ENCODE data around the gene TSHR. TPM values are rescaled to one million over a fixed set of nuclear protein-coding genes. Genes with fewer than 3 reads are reported as not detected.

TSHR gene
- total RNA-seq, 1 donor from 2014 or later, result not detected

DNA sequence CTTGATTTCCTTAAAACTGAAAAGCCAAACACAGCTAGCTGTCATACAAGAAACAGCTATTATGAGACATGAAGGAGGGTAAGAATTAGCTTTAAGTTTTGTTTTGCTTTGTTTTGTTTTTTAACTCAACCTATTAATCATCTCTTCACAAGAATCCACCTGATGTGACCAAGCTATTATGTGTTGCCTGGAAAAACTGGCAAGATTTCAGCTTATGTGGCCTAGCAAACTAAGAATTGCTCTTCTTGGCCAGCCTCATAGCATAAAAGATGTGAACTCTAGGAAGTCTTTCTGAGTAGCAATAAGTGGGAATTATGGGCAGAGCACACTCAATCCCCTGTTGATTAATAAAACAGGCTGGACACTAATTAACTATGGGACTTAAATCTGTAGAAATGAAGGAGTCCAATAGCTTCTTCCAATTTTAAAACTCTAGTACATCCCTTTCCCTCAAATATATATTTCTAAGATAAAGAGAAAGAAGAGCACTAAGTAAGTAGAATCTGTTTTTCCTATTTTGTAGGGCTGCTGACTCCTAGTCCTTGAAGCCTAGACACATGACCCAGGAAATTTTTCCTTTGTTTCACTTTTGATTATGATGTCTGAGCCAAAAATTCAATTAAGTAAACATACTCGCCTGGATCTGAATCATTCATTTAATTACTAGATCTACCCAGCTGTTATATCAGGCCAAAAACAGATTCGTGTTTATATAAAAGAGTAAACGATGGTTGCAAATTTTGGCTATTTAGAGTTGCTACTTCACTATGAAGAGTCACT, 189.6 kb downstream of the TSHR start:
- H3K27ac ChIP-seq, result no peak overlapping the region
- no peak overlapping the region for H3K4me2 ChIP-seq
- Mint-ChIP-seq H3K27me3 (ENCODE audit: insufficient read depth, low read depth) (no peaks in the 10 kb centered on the region), H3K4me1 (no peaks in the 10 kb centered on the region), H3K4me3 (no peak overlapping the region), H3K9me3 (no peaks in the 10 kb centered on the region), H3K36me3 (no peaks in the 10 kb centered on the region), H3K27ac (no peak overlapping the region)
- H3K4me3 ChIP-seq, result no peak overlapping the region
- H3K79me2 ChIP-seq (ENCODE audit: low read depth), result no peaks in the 10 kb centered on the region
- H3F3A ChIP-seq (ENCODE audit: low read depth), result no peaks in the 10 kb centered on the region
- H2AFZ ChIP-seq (replicated peaks), result no peak overlapping the region
- TF ChIP-seq EZH2phosphoT487 (IDR thresholded peaks at IDR 0.05) (no peak), EZH2 (IDR thresholded peaks at IDR 0.05) (no peak), CTCF (IDR thresholded peaks at IDR 0.05) (no peak)
- no peaks in the 10 kb centered on the region for H3K36me3 ChIP-seq
- H3K9me3 ChIP-seq (ENCODE audit: low read depth), result no peaks in the 10 kb centered on the region
- no peaks in the 10 kb centered on the region for H3K4me1 ChIP-seq
- no peaks in the 10 kb centered on the region for H3K27me3 ChIP-seq
- no peak overlapping the region for H3K9ac ChIP-seq
- DNase-seq (ENCODE audit: low spot score), result no peak
- no peaks in the 10 kb centered on the region for H4K20me1 ChIP-seq (ENCODE audit: low read depth)

DNA sequence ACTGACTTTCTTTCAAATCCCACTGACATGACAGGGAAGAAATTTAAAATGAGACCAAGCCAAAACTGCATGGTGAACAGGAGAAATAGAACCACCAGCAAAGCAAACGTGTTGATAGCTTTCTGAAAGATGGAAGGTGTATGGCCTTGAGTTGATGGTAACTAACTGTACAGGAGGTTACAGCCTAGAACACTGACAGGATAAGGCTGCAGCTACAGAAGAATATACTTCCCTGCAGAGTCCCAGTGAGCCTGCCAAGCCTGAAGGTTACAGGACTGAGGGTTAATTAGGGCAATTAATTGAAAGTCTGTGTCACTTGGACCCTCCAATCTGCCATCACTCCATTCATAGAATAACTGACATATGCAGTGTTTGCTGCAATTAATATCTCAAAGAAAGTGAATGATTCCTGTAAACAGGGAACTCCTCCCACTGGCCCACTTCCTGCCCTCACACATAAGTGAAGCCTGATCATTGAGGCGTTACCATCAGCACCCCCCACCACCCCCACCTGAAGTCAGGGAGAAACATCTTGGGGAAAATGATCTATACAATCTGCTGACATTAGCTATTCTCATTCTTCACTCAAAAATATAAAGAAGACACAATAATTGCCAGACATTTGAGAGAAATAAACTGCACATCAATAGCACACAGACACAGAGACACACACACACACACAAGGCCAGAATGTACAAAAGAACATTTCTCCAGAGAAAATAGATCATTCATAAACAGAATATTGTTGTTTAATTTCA, 191.9 kb downstream of the TSHR start:
- no peak overlapping the region for H3K9ac ChIP-seq
- no peaks in the 10 kb centered on the region for H3K36me3 Mint-ChIP-seq
- H4K20me1 ChIP-seq (ENCODE audit: low read depth), result no peaks in the 10 kb centered on the region
- no peak overlapping the region for H3K27ac ChIP-seq
- H3K9me3 Mint-ChIP-seq, result no peaks in the 10 kb centered on the region
- H3K27me3 Mint-ChIP-seq (ENCODE audit: insufficient read depth, low read depth), result no peaks in the 10 kb centered on the region
- H3K27me3 ChIP-seq, result no peaks in the 10 kb centered on the region
- no peak overlapping the region for H2AFZ ChIP-seq (replicated peaks)
- H3K36me3 ChIP-seq, result no peaks in the 10 kb centered on the region
- no peaks in the 10 kb centered on the region for H3K4me1 Mint-ChIP-seq
- no peak for TF ChIP-seq EZH2 (IDR thresholded peaks at IDR 0.05)
- no peak for TF ChIP-seq EZH2phosphoT487 (IDR thresholded peaks at IDR 0.05)
- no peak for TF ChIP-seq CTCF (IDR thresholded peaks at IDR 0.05)
- no peak overlapping the region for H3K4me3 ChIP-seq
- no peaks in the 10 kb centered on the region for H3K4me1 ChIP-seq
- H3K9me3 ChIP-seq (ENCODE audit: low read depth), result no peaks in the 10 kb centered on the region
- H3K4me3 Mint-ChIP-seq, result no peak overlapping the region
- no peak overlapping the region for H3K4me2 ChIP-seq
- no peak overlapping the region for H3K27ac Mint-ChIP-seq
- DNase-seq (ENCODE audit: low spot score), result no peak
- H3F3A ChIP-seq (ENCODE audit: low read depth), result no peaks in the 10 kb centered on the region
- no peaks in the 10 kb centered on the region for H3K79me2 ChIP-seq (ENCODE audit: low read depth)

GRCh38 chr14:81148635-81149034, 193.2 kb downstream of the TSHR start:
- H3K4me1 Mint-ChIP-seq, result no peaks in the 10 kb centered on the region
- Histone ChIP-seq H3K79me2 (ENCODE audit: low read depth) (no peaks in the 10 kb centered on the region), H2AFZ (replicated peaks) (no peak overlapping the region), H3K9me3 (ENCODE audit: low read depth) (no peaks in the 10 kb centered on the region), H3F3A (ENCODE audit: low read depth) (no peaks in the 10 kb centered on the region), H3K4me2 (no peak overlapping the region), H3K9ac (no peak overlapping the region), H4K20me1 (ENCODE audit: low read depth) (no peaks in the 10 kb centered on the region), H3K27me3 (no peaks in the 10 kb centered on the region), H3K4me3 (no peak overlapping the region), H3K36me3 (no peaks in the 10 kb centered on the region), H3K4me1 (no peaks in the 10 kb centered on the region), H3K27ac (no peak overlapping the region)
- no peaks in the 10 kb centered on the region for H3K36me3 Mint-ChIP-seq
- TF ChIP-seq CTCF (IDR thresholded peaks at IDR 0.05) (no peak), EZH2 (IDR thresholded peaks at IDR 0.05) (no peak), EZH2phosphoT487 (IDR thresholded peaks at IDR 0.05) (no peak)
- no peaks in the 10 kb centered on the region for H3K27me3 Mint-ChIP-seq (ENCODE audit: insufficient read depth, low read depth)
- H3K9me3 Mint-ChIP-seq, result no peaks in the 10 kb centered on the region
- no peak overlapping the region for H3K27ac Mint-ChIP-seq
- no peak for DNase-seq (ENCODE audit: low spot score)
- no peak overlapping the region for H3K4me3 Mint-ChIP-seq
